COLO829 (cell line): Measurements from ENCODE around the gene SH3TC2.

Experiments used
- DNase-seq: peaks from one replicate; pipeline ENCODE4 v3.0.0; 2012; ENCODE audit warnings: low spot score

The SH3TC2 gene

GRCh38 chr5:148998174-148998797 lies 64.6 kb downstream of the SH3TC2 start:
- no peak for DNase-seq

- no peak for DNase-seq
Observed at GRCh38 chr5:148996270-148996669, 66.6 kb downstream of the SH3TC2 start.

GRCh38 chr5:148995791-148996190 lies 67.1 kb downstream of the SH3TC2 start:
- no peak for DNase-seq

- no peak for DNase-seq
Observed at GRCh38 chr5:148993283-148993936, 69.5 kb downstream of the SH3TC2 start.

GRCh38 chr5:148992265-148992664 lies 70.6 kb downstream of the SH3TC2 start:
- DNase-seq: no peak

- DNase-seq: no peak
Observed at GRCh38 chr5:148991566-148991965, 71.3 kb downstream of the SH3TC2 start.

GRCh38 chr5:148990817-148991216 lies 72.0 kb downstream of the SH3TC2 start:
- no peak for DNase-seq

- no peak for DNase-seq
Observed at GRCh38 chr5:148989567-148989966, 73.3 kb downstream of the SH3TC2 start.

- DNase-seq: no peak
Observed at GRCh38 chr5:148988328-148988727, 74.5 kb downstream of the SH3TC2 start.

- no peak for DNase-seq
Observed at GRCh38 chr5:148986636-148987035, 76.2 kb downstream of the SH3TC2 start.

- DNase-seq: no peak
Observed at GRCh38 chr5:148984345-148984744, 78.5 kb downstream of the SH3TC2 start.

GRCh38 chr5:148981353-148981752 lies 81.5 kb downstream of the SH3TC2 start:
- no peak for DNase-seq

- no peak for DNase-seq
Observed at GRCh38 chr5:148980731-148981130, 82.1 kb downstream of the SH3TC2 start.

GRCh38 chr5:148979083-148979723 lies 83.7 kb downstream of the SH3TC2 start:
- DNase-seq: no peak

- no peak for DNase-seq
Observed at GRCh38 chr5:148978370-148979082, 84.3 kb downstream of the SH3TC2 start.

- DNase-seq: no peak
Observed at GRCh38 chr5:148976569-148977381, 86.1 kb downstream of the SH3TC2 start.

GRCh38 chr5:148974642-148975327 lies 88.1 kb downstream of the SH3TC2 start:
- no peak for DNase-seq

- no peak for DNase-seq
Observed at GRCh38 chr5:148973455-148973854, 89.4 kb downstream of the SH3TC2 start.

GRCh38 chr5:148972974-148973374 lies 89.9 kb downstream of the SH3TC2 start:
- peak; percentile 11 for DNase-seq

- DNase-seq: no peak
Observed at GRCh38 chr5:148972396-148972795, 90.5 kb downstream of the SH3TC2 start.

- DNase-seq: no peak
Observed at GRCh38 chr5:148970876-148971275, 92.0 kb downstream of the SH3TC2 start.
